Chondrocyte (in vitro differentiated cells): Measurements from ENCODE around the gene MED23. TPM values are rescaled to one million over a fixed set of nuclear protein-coding genes. Genes with fewer than 3 reads are reported as not detected.

Experiments used
- DNase-seq: peaks from one replicate; pipeline ENCODE4 v3.0.0; 2021; ENCODE audit warnings: mixed read lengths, low spot score
- H3K27ac Mint-ChIP-seq: one replicate; pipeline ENCODE4 v1.8.0; 2021; ENCODE audit warnings: mild to moderate bottlenecking, moderate library complexity, mixed read lengths; ENCODE audit not compliant: unreplicated experiment
- H3K27me3 Mint-ChIP-seq: 2 replicates; pipeline ENCODE4 v1.8.0; 2021; ENCODE audit warnings: low read depth, mixed read lengths
- H3K36me3 Mint-ChIP-seq: 2 replicates; pipeline ENCODE4 v1.8.0; 2021; ENCODE audit warnings: low read depth, mixed read lengths
- H3K4me1 Mint-ChIP-seq: 2 replicates; pipeline ENCODE4 v1.8.0; 2021; ENCODE audit warnings: low read depth, mild to moderate bottlenecking, mixed read lengths
- H3K4me3 Mint-ChIP-seq: one replicate; pipeline ENCODE4 v1.8.0; 2021; ENCODE audit warnings: mild to moderate bottlenecking, moderate library complexity, mixed read lengths; ENCODE audit not compliant: unreplicated experiment
- H3K9me3 Mint-ChIP-seq: 2 replicates; pipeline ENCODE4 v1.8.0; 2021; ENCODE audit warnings: low read depth, mixed read lengths
- total RNA-seq: library from RNA; stranded (reverse); gene quantifications from 3 replicates; pipeline ENCODE4 v1.2.1, GENCODE V29; 2021
- TF ChIP-seq, protein P1 (sequence below): fragments of 200-600 bp; sonication (generic); IDR thresholded peaks from 2 replicates; pipeline ENCODE4 v1.5.0; 2021; ENCODE audit warnings: antibody characterized with exemption, mild to moderate bottlenecking, moderate library complexity

The MED23 gene
- total RNA-seq, 1 donor from 2014 or later: 26.2 TPM

DNA sequence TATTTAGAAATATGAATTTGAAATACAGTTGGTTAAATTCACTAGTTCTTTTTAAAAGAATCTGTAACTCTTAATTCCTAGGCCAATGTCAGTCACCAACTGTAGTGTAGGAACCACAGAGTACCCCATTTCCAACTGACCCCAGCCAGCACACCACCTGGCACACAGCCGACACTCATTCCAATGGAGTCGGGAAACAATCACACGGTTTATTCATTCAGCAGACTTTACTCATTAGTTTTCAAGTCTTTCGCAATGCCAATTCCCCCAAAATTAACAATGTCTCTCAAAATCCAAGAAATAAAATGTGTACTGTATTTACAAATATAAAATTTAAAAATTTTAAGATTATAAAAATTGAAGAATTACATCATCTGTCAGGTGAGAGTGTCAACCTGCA, 41.5 kb downstream of the MED23 start:
- H3K27ac Mint-ChIP-seq: no peak overlapping the region
- DNase-seq: no peak
- H3K4me1 Mint-ChIP-seq: no peaks in the 10 kb centered on the region
- no peaks in the 10 kb centered on the region for H3K9me3 Mint-ChIP-seq
- no peaks in the 10 kb centered on the region for H3K27me3 Mint-ChIP-seq
- no peak overlapping the region for H3K4me3 Mint-ChIP-seq
- peaks cover 24% of the 10 kb centered on the region for H3K36me3 Mint-ChIP-seq
- TF ChIP-seq, protein P1, sequence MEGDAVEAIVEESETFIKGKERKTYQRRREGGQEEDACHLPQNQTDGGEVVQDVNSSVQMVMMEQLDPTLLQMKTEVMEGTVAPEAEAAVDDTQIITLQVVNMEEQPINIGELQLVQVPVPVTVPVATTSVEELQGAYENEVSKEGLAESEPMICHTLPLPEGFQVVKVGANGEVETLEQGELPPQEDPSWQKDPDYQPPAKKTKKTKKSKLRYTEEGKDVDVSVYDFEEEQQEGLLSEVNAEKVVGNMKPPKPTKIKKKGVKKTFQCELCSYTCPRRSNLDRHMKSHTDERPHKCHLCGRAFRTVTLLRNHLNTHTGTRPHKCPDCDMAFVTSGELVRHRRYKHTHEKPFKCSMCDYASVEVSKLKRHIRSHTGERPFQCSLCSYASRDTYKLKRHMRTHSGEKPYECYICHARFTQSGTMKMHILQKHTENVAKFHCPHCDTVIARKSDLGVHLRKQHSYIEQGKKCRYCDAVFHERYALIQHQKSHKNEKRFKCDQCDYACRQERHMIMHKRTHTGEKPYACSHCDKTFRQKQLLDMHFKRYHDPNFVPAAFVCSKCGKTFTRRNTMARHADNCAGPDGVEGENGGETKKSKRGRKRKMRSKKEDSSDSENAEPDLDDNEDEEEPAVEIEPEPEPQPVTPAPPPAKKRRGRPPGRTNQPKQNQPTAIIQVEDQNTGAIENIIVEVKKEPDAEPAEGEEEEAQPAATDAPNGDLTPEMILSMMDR: no peak

DNA sequence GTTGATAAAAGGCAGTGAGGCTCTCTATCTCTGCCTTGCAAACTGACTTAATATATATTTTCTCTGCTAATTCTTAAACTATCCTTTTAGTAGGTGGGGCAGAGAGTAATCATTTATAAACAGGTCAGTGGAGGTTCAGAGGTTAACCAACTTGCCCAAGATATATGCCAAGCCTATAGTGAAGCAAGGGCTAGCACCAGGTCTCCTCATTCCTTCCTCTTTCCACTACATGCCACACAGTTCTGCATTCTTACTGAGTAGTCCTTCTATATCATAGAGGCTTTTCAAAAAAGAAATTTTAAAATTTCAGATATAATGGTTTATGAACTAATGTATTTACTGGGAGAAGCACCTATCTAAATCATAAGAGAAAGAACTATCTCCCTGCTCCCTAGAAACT, 46.5 kb downstream of the MED23 start:
- H3K36me3 Mint-ChIP-seq: peaks cover 19% of the 10 kb centered on the region
- no peak overlapping the region for H3K4me3 Mint-ChIP-seq
- H3K27ac Mint-ChIP-seq: no peak overlapping the region
- no peaks in the 10 kb centered on the region for H3K9me3 Mint-ChIP-seq
- no peaks in the 10 kb centered on the region for H3K27me3 Mint-ChIP-seq
- no peak for DNase-seq
- H3K4me1 Mint-ChIP-seq: no peaks in the 10 kb centered on the region
- TF ChIP-seq, protein P1: no peak

DNA sequence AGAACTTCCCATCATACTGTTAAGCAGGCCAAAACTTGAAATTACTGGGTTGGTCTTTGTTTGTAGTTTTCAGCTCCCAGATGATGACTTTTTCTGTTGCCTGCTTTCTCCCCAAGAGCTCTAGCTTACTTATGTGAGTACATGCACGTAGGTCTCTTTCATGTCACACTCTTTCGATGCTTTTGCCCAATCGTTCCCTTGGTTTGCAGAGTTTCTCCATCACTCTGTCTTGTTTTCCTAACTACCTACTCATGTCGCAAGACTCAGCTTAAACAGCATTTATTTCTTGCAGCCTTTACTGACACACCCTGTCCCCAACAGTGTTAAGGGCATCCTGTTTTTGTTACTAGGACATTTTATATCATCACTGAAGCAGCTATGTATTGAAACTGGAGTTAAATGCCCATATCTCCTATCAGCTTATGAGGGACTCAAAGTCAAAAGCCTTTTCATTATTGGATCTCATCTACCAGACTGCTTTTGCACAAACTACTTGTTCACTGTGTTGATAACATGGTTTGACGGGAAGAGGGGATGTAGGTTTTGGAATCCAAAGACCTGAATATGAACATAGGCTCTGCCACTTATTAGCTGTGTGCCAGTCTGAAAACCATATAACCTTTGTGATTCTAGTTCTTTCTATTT, 52.1 kb downstream of the MED23 start:
- no peak for DNase-seq
- Mint-ChIP-seq H3K27me3 (no peaks in the 10 kb centered on the region), H3K27ac (no peak overlapping the region), H3K4me1 (no peaks in the 10 kb centered on the region), H3K4me3 (no peak overlapping the region), H3K36me3 (peaks cover 16% of the 10 kb centered on the region), H3K9me3 (no peaks in the 10 kb centered on the region)
- TF ChIP-seq, protein P1: no peak

DNA sequence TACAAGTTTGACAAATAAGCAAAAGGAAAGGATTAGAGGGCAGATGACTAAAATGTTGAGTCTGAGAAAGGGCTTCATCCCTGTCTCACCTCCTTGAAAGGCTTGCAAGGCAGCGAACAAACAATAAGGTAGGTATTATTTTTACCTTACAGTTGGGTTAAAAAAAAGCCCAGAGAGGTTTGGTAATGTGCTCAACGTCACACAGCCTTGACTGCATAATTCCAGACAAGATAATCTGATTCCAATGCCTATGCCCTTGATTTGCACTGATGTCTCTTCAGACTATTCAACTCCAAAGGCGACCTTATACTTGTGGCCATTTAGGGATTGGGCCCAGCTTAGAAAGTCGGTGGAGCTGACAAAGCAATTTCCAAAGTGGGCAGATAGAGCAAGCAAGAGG, 53.4 kb downstream of the MED23 start:
- DNase-seq: no peak
- no peaks in the 10 kb centered on the region for H3K4me1 Mint-ChIP-seq
- H3K27me3 Mint-ChIP-seq: no peaks in the 10 kb centered on the region

DNA sequence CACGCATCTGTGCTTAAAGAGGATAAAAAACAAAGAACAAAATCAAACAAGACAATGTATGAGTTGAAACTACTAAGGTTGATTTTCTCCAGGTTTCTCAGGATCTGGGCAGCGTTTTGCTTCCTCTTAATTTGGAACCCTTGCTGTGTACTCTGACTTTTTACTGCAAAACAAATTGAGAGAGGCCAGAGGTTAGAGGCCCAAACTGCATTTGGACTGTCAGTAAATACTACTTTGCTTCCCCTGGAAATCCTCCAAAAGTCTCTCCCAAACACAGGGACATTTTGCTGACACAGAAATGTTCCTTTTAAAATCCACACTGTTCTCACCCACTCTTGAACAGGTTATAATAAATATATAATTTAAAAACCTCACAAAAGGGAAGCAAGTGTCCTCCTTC, 53.9 kb downstream of the MED23 start:
- Mint-ChIP-seq H3K27ac (no peak overlapping the region), H3K27me3 (no peaks in the 10 kb centered on the region), H3K4me1 (no peaks in the 10 kb centered on the region)

More for the DNA sequence above, 53.4 kb downstream of the MED23 start:
- Mint-ChIP-seq H3K4me3 (no peak overlapping the region), H3K36me3 (peaks cover 13% of the 10 kb centered on the region), H3K9me3 (no peaks in the 10 kb centered on the region), H3K27ac (no peak overlapping the region)
- TF ChIP-seq, protein P1: no peak

More for the DNA sequence above, 53.9 kb downstream of the MED23 start:
- Mint-ChIP-seq H3K9me3 (no peaks in the 10 kb centered on the region), H3K4me3 (no peak overlapping the region), H3K36me3 (peaks cover 12% of the 10 kb centered on the region)
- TF ChIP-seq, protein P1: no peak
- DNase-seq: no peak
